ENCODE measurements around the gene ADPRS. TPM values are rescaled to one million over a fixed set of nuclear protein-coding genes. Genes with fewer than 3 reads are reported as not detected.

Gene ADPRS
- total and polyA plus RNA-seq, 2 donors (not counting 3 experiments of a cell fraction or from before 2014, with no cell fraction given) = 32.9 to 48.1 TPM

GRCh38 chr1:36093226-36093625, 4.5 kb downstream of the ADPRS start:
- Histone ChIP-seq H3K36me3 (ENCODE audit: control insufficient read depth in 2 of 2, extremely low read depth in 1 of 2, insufficient read depth in 2 of 2, low read length in 2 of 2) (peaks cover 16 to 38% of the 10 kb centered on the region in 2 experiments), H3K9me1 (replicated peaks; ENCODE audit: control insufficient read depth, extremely low read depth, insufficient read depth, low read length) (no peaks in the 10 kb centered on the region), H4K20me1 (replicated peaks; ENCODE audit: control insufficient read depth, extremely low read depth, insufficient read depth, low read length) (no peaks in the 10 kb centered on the region), H3K79me2 (ENCODE audit: control insufficient read depth, insufficient read depth, low read length) (peaks cover 22% of the 10 kb centered on the region), H3K27ac (ENCODE audit: insufficient read depth, low read depth, low read length) (no peak overlapping the region), H3K9ac (replicated peaks; ENCODE audit: extremely low read depth, insufficient read depth, low read length) (no peak overlapping the region), H3K4me2 (ENCODE audit: insufficient read depth, low read length) (no peak overlapping the region), H3K4me3 (replicated peaks in 1 of 3; ENCODE audit: insufficient read depth in 1 of 3, low read depth in 1 of 3, low read length in 3 of 3) (no peak overlapping the region), H3K27me3 (ENCODE audit: control insufficient read depth in 2 of 2, insufficient read depth in 2 of 2, low read length in 2 of 2) (no peaks in the 10 kb centered on the region), H3K4me1 (ENCODE audit: control insufficient read depth, extremely low read depth, insufficient read depth, low read length) (peaks cover 7% of the 10 kb centered on the region), H2AFZ (ENCODE audit: low read depth, low read length) (no peak overlapping the region), H3K9me3 (replicated peaks; ENCODE audit: control insufficient read depth, insufficient read depth, low read length) (no peaks in the 10 kb centered on the region)
- dilution Hi-C loops (cut with MboI; ENCODE audit: extremely low pct_ligation_motif_present, low sequenced_read_pairs) (no loop called here), intact Hi-C loops (cut with micrococcal nuclease) (no loop called here)
- CTCF ChIA-PET = interaction anchor here (1.5 to 2.3 kb wide), 2 partner anchors 42 to 192 kb away, joined by 5 read pairs; no protein-coding TSS in a partner anchor
- no TSS peak for BruUV-seq (replicated peaks)
- no peak for FAIRE-seq
- POLR2A ChIA-PET = no interaction called here
- no peak for DNase-seq (ENCODE audit: low read depth, low spot score)
- TF ChIP-seq JUN (IDR thresholded peaks at IDR 0.05; ENCODE audit: borderline replicate concordance, insufficient read depth, insufficient read length, low read depth) = no peak
- no peak for TF ChIP-seq CTCF (IDR thresholded peaks at IDR 0.05; ENCODE audit: extremely low read depth in 1 of 2, insufficient read depth in 1 of 2, low read depth in 1 of 2, low read length in 2 of 2)
- no peak for TF ChIP-seq POLR2AphosphoS5 (IDR thresholded peaks at IDR 0.05; ENCODE audit: insufficient read depth, low read depth, low read length)
- TF ChIP-seq, protein P1, sequence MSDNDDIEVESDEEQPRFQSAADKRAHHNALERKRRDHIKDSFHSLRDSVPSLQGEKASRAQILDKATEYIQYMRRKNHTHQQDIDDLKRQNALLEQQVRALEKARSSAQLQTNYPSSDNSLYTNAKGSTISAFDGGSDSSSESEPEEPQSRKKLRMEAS (IDR thresholded peaks at IDR 0.05; ENCODE audit: insufficient read depth, insufficient read length) = no peak
- TF ChIP-seq POLR2A (IDR thresholded peaks at IDR 0.05; ENCODE audit: low read depth, low read length) = no peak
- no peak for TF ChIP-seq FOS (IDR thresholded peaks at IDR 0.05; ENCODE audit: borderline replicate concordance, insufficient read depth, low read length)
- TF ChIP-seq MYC (IDR thresholded peaks at IDR 0.05; ENCODE audit: low read depth, low read length) = no peak
- no peak for TF ChIP-seq EZH2 (IDR thresholded peaks at IDR 0.05; ENCODE audit: borderline replicate concordance, low read depth, low read length, severe bottlenecking)
- no peak for TF ChIP-seq GATA2 (IDR thresholded peaks at IDR 0.05; ENCODE audit: insufficient read depth, insufficient read length, low read depth, low read length)

Measured in endothelial cell of umbilical vein (primary cell).